Measurements from ENCODE around the gene COX14. TPM values are rescaled to one million over a fixed set of nuclear protein-coding genes. Genes with fewer than 3 reads are reported as not detected.

The COX14 gene
- total RNA-seq, 4 donors from 2014 or later = 22.1 to 107 (median 62.0) TPM

DNA sequence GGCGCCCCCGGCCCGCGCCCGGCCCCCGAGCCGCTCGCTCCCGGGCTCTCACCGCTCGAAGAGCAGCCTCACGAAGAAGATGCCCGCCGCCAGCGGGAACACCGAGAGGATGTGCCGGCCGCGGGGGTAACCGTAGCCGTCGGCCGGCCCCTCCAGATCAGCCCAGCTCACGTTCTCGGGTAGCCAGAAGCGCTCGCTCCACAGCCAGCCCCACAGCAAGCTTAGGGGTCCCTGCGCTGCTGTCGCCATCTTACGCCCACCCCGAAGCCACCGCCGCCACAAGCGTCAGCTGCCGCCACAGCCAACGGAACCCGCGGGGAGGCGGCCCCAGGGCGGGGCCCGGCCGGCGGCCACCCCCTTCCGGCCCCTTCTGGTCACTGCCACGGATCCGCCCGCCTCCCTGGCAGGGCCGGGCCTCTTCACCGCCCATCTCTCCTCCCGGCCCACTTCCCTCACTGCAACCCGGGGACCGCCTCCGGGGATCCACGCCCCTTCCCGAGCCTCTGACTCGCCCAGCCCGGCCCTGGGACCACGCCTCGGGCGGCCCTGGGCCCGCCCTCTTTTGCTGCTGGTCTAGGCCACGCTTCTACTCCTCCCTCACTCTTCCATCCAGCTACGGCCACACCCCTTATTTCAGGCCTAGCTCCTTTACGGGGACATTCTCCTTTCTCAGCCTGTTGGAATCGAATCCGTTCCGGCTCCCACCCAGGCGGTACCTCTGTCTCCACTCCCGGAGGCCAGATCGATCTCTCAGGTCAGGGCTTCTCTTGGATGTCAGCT, 55.2 kb downstream of the COX14 start, which contains the start of gene CERS5:
Gene CERS5 (minus strand): TSS at position 321 of the 780 bp plus-strand sequence. CDS start 72 bp downstream, at position 249.
- Histone ChIP-seq H3K4me3 (peak within 1 kb of the TSS; percentile 70 to 85 (median 80)), H3K27me3 (no peaks in the 10 kb centered on the region), H3K4me1 (peaks cover 2 to 22% (median 12%) of the 10 kb centered on the region in 4 donors), H3K9me3 (no peaks in the 10 kb centered on the region), H3K27ac (peak within 1 kb of the TSS; percentile 88 to 93 (median 92)), H3K36me3 (no peaks in the 10 kb centered on the region)
- DNase-seq = peak; percentile 99
- 0 to 1% methylated on average over 8 to 47 of the region's 70 CpGs for WGBS, 2 donors (ENCODE audit: low coverage in 1 of 2)
- TF ChIP-seq POLR2A (IDR thresholded peaks at IDR 0.05) (peak; percentile 73), EP300 (IDR thresholded peaks at IDR 0.05; ENCODE audit: low read depth) (no peak), POLR2AphosphoS5 (IDR thresholded peaks at IDR 0.05) (peak; percentile 49 to 83 (median 76))
- TF ChIP-seq, protein P1, sequence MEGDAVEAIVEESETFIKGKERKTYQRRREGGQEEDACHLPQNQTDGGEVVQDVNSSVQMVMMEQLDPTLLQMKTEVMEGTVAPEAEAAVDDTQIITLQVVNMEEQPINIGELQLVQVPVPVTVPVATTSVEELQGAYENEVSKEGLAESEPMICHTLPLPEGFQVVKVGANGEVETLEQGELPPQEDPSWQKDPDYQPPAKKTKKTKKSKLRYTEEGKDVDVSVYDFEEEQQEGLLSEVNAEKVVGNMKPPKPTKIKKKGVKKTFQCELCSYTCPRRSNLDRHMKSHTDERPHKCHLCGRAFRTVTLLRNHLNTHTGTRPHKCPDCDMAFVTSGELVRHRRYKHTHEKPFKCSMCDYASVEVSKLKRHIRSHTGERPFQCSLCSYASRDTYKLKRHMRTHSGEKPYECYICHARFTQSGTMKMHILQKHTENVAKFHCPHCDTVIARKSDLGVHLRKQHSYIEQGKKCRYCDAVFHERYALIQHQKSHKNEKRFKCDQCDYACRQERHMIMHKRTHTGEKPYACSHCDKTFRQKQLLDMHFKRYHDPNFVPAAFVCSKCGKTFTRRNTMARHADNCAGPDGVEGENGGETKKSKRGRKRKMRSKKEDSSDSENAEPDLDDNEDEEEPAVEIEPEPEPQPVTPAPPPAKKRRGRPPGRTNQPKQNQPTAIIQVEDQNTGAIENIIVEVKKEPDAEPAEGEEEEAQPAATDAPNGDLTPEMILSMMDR (IDR thresholded peaks at IDR 0.05) = peak; percentile 23 to 59 (median 35)
- intact Hi-C loops (cut with DNase I; ENCODE audit: low total_unique reads) = no loop called here
- in situ Hi-C loops (cut with MboI; ENCODE audit: low pct_ligation_motif_present in 1 of 4, low pct_unique_long_range_greater_than_20kb in 1 of 4, low sequenced_read_pairs in 3 of 4) = loop anchor here in 1 of 4 donors (10.0 kb wide), 1 partner anchor 52 kb away; the partner anchor contains the start of gene COX14

Other genes starting within 250 kb of the COX14 start
- gene FAIM2, start 208.3 kb upstream of the COX14 start, total RNA-seq = 1 to 10 TPM; 1.5 to 2.8 (median 2.5) TPM
- not detected for gene AQP2, start 161.5 kb upstream of the COX14 start, total RNA-seq
- gene AQP5, start 150.4 kb upstream of the COX14 start, total RNA-seq = not detected
- under 1 TPM in 1 of 4 donors, not detected in 3; 0.41 TPM for gene AQP6, start 139.3 kb upstream of the COX14 start, total RNA-seq
- 10 to 100 TPM in 2 of 4 donors, 1 to 10 TPM in 2; 5.0 to 13.4 (median 9.3) TPM for gene RACGAP1, start 86.7 kb upstream of the COX14 start, total RNA-seq
- gene ASIC1, start 54.6 kb upstream of the COX14 start, total RNA-seq = 1 to 10 TPM in 1 of 4 donors, under 1 TPM in 3; 0.75 to 3.0 (median 0.81) TPM
- gene SMARCD1, start 26.9 kb upstream of the COX14 start, total RNA-seq = 10 to 100 TPM; 23.7 to 52.4 (median 40.4) TPM
- gene GPD1, start 8.2 kb upstream of the COX14 start, total RNA-seq = 10 to 100 TPM in 2 of 4 donors, 1 to 10 TPM in 1, not detected in 1; 9.2 to 22.1 (median 11.3) TPM
- 10 to 100 TPM; 17.5 to 32.5 (median 21.0) TPM for gene CERS5, start 55.1 kb downstream of the COX14 start, total RNA-seq
- gene LIMA1, start 171.3 kb downstream of the COX14 start, total RNA-seq = 100 to 1,000 TPM; 151 to 259 (median 243) TPM

Data from transverse colon (tissue), 4 donors.